ENCODE data around the gene ODF2. TPM values are rescaled to one million over a fixed set of nuclear protein-coding genes. Genes with fewer than 3 reads are reported as not detected.
A peak's percentile ranks its signal among the peaks of the same experiment; 100 is the strongest.
"Not testable (repeated sequence)": the region's sequence is repeated elsewhere in the genome, so short reads cannot be mapped to it uniquely, and the experiment has no call there.

Gene ODF2
- total RNA-seq, 1 donor from 2014 or later: 45.0 TPM

DNA sequence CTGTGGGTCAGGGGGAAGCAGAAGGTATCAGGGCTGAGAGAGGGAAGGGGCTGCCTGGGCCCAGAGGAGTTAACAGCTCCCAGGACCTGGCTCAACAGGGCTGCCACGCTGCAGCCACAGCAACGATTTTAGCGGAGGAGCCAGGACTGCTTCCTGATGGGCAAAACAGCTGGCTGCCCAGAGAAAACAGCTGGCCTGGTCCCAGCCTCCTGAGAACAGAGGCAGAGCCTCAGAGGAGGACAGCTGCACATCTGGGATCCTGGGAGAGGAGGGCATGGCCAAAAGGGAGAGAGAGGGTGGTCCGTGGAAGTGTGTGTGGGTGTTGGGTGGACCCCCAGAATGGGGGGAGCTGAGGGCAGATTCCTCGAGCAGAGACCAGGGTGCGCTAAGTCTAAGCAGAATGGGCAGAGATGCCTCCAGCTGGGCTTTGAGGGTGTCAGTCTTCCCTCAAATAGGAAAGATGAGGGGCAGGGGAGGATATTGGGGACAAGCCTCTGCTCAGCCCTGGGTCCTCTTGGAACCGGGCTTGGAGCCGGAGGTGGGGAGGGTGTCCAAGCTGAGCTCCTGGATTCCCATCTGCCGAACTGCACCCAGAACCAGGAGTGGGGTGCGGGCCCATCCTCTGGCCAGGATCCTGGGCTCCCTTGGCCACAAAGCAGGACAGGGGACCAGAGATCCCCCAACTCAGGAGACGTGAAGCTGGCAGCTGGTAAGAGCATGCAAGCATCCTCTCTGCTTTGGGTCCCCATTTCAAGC, 44.3 kb upstream of the ODF2 start:
- Mint-ChIP-seq H3K27me3 (peaks cover 55% of the 10 kb centered on the region), H3K4me3 (ENCODE audit: low read depth) (no peak overlapping the region), H3K27ac (no peak overlapping the region), H3K36me3 (ENCODE audit: insufficient read depth) (no peaks in the 10 kb centered on the region), H3K9me3 (ENCODE audit: low read depth) (no peaks in the 10 kb centered on the region), H3K4me1 (ENCODE audit: low read depth) (peaks cover 15% of the 10 kb centered on the region)
- TF ChIP-seq, protein P1, sequence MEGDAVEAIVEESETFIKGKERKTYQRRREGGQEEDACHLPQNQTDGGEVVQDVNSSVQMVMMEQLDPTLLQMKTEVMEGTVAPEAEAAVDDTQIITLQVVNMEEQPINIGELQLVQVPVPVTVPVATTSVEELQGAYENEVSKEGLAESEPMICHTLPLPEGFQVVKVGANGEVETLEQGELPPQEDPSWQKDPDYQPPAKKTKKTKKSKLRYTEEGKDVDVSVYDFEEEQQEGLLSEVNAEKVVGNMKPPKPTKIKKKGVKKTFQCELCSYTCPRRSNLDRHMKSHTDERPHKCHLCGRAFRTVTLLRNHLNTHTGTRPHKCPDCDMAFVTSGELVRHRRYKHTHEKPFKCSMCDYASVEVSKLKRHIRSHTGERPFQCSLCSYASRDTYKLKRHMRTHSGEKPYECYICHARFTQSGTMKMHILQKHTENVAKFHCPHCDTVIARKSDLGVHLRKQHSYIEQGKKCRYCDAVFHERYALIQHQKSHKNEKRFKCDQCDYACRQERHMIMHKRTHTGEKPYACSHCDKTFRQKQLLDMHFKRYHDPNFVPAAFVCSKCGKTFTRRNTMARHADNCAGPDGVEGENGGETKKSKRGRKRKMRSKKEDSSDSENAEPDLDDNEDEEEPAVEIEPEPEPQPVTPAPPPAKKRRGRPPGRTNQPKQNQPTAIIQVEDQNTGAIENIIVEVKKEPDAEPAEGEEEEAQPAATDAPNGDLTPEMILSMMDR (IDR thresholded peaks at IDR 0.05; ENCODE audit: unreplicated experiment): no peak
- DNase-seq (ENCODE audit: low spot score, unreplicated experiment): no peak

DNA sequence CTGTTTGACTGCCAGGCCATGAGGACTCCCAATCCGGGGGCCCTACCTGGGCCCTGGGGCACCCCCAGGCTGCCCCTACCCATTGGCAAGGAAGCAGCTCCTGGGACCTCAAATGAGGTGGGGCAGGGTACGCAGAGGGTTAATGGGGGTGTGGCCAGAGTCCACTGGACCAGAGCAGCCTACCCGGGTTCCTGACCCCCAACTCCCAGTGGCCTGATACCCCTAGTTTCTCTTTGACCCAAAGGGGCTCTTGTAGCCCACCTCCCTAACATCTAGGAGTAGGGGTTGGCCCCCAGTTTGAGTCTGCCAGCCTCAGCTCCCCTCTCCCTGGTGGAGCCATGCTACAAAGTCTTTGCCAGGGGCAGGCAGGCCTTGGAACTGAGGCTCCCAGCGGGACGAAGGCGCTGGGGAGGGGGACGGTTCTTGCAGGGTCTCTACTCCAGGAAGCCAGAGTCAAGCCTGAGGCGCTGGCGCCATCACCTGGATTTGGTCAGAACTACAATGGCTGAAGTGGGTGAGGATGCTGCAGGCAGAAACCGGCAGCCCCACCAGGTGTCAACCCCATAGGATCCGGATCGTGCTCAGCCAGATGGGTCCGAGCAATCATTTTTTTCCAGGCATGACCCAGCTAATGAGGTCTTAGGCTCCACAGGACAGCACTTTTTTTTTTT, 43.6 kb upstream of the ODF2 start:
- DNase-seq (ENCODE audit: low spot score, unreplicated experiment): peak; percentile 67
- H3K4me3 Mint-ChIP-seq (ENCODE audit: low read depth): no peak overlapping the region
- no peaks in the 10 kb centered on the region for H3K36me3 Mint-ChIP-seq (ENCODE audit: insufficient read depth)
- TF ChIP-seq, protein P1 (IDR thresholded peaks at IDR 0.05; ENCODE audit: unreplicated experiment): peak; percentile 62
- no peak overlapping the region for H3K27ac Mint-ChIP-seq
- H3K27me3 Mint-ChIP-seq: peaks cover 49% of the 10 kb centered on the region
- H3K9me3 Mint-ChIP-seq (ENCODE audit: low read depth): no peaks in the 10 kb centered on the region
- peaks cover 17% of the 10 kb centered on the region for H3K4me1 Mint-ChIP-seq (ENCODE audit: low read depth)

DNA sequence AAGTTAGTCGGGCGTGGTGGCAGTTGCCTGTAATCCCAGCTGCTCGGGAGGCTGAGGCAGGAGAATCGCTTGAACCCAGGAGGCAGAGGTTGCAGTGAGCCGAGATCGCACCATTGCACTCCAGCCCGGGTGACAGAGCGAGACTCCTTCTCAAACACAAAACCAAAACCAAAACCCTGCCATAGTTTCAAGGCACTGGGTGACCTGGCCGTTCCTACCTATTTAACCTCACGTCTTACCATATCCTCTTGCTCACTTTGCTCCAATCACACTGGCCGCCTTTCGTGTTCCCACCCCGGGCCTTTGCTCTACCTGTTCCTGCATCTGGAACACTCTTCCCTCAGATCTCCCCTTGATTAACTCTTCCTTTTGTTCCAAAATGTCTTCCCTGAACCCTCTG, 42.1 kb upstream of the ODF2 start:
- not testable (repeated sequence) for DNase-seq (ENCODE audit: low spot score, unreplicated experiment); H3K36me3 Mint-ChIP-seq (ENCODE audit: insufficient read depth); H3K9me3 Mint-ChIP-seq (ENCODE audit: low read depth); H3K27ac Mint-ChIP-seq; H3K4me3 Mint-ChIP-seq (ENCODE audit: low read depth)
- peaks cover 43% of the 10 kb centered on the region for H3K27me3 Mint-ChIP-seq
- H3K4me1 Mint-ChIP-seq (ENCODE audit: low read depth): peaks cover 17% of the 10 kb centered on the region

DNA sequence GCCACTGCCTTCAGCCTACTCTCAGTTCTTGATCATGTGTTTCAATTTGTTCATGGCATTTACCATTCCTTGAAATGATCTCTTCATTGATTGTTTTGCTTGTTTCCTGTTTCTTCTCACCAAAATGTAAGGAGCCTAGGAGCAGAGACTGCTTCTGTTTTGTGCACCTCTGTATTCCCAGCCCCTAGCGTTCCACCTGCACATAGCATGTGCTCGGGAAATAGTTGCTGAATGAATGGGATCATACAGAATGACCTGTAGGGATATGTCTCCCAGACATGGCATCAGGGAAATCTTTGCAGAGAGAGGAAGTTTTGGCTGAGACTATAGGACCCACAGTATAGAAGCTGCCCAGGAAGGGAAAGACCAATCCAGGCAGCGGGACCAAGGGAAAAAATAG, 41.3 kb upstream of the ODF2 start:
- Mint-ChIP-seq H3K27me3 (peaks cover 46% of the 10 kb centered on the region), H3K4me1 (ENCODE audit: low read depth) (peaks cover 17% of the 10 kb centered on the region), H3K27ac (no peak overlapping the region), H3K36me3 (ENCODE audit: insufficient read depth) (no peaks in the 10 kb centered on the region), H3K9me3 (ENCODE audit: low read depth) (no peaks in the 10 kb centered on the region), H3K4me3 (ENCODE audit: low read depth) (no peak overlapping the region)
- DNase-seq (ENCODE audit: low spot score, unreplicated experiment): no peak
- TF ChIP-seq, protein P1 (IDR thresholded peaks at IDR 0.05; ENCODE audit: unreplicated experiment): peak; percentile 42

DNA sequence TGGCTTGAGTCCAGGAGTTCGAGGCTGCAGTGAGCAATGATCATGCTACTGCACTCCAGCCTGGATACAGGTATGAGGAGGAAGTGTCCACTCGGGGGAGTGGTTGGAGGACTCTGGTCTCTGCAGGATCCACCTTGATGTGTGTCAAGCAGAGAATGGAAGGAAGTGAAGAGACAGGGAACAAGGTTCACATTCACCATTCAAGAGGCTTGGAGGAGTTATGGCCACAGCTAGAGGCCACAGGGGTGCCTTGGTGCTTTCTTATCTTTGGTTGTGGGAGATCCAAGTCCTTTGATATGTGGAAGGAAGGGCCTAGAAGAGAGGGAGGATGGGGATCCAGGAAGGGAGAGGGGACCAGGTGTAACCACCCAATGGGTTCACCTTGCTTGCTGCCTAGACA, 40.5 kb upstream of the ODF2 start:
- peaks cover 17% of the 10 kb centered on the region for H3K4me1 Mint-ChIP-seq (ENCODE audit: low read depth)
- peaks cover 43% of the 10 kb centered on the region for H3K27me3 Mint-ChIP-seq
- DNase-seq (ENCODE audit: low spot score, unreplicated experiment): no peak
- H3K27ac Mint-ChIP-seq: no peak overlapping the region
- TF ChIP-seq, protein P1 (IDR thresholded peaks at IDR 0.05; ENCODE audit: unreplicated experiment): no peak
- no peak overlapping the region for H3K4me3 Mint-ChIP-seq (ENCODE audit: low read depth)
- no peaks in the 10 kb centered on the region for H3K9me3 Mint-ChIP-seq (ENCODE audit: low read depth)
- H3K36me3 Mint-ChIP-seq (ENCODE audit: insufficient read depth): no peaks in the 10 kb centered on the region

Data from progenitor cell of endocrine pancreas (in vitro differentiated cells).